Neural cell (in vitro differentiated cells): Measurements from ENCODE around the gene B4GALNT4. TPM values are rescaled to one million over a fixed set of nuclear protein-coding genes. Genes with fewer than 3 reads are reported as not detected.
A peak's percentile ranks its signal among the peaks of the same experiment; 100 is the strongest.
"Not testable (repeated sequence)": the region's sequence is repeated elsewhere in the genome, so short reads cannot be mapped to it uniquely, and the experiment has no call there.

Experiments used
- H2AFZ ChIP-seq: fragments of 200-600, 300-800 bp; sonication (generic), shearing (Covaris generic); 2 replicates; pipeline ENCODE4 v1.6.0; 2014; ENCODE audit warnings: low read depth, mild to moderate bottlenecking, antibody characterized with exemption, low read length, moderate library complexity
- H3F3A ChIP-seq: fragments of 200-600 bp; shearing (Covaris generic); 2 replicates; pipeline ENCODE4 v1.6.1; 2016; ENCODE audit warnings: mild to moderate bottlenecking, moderate library complexity, mixed read lengths, antibody characterized with exemption, low read length; ENCODE audit not compliant: insufficient read depth, poor library complexity, severe bottlenecking
- H3K27ac ChIP-seq: fragments of 200-600, 300-800 bp; sonication (generic), shearing (Covaris generic); 2 replicates; pipeline ENCODE4 v1.5.1; 2014; ENCODE audit warnings: mild to moderate bottlenecking, low read length, moderate library complexity
- H3K27me3 ChIP-seq: fragments of 300-800, 200-600 bp; sonication (generic), shearing (Covaris generic); 2 replicates; pipeline ENCODE4 v1.6.0; 2014; ENCODE audit warnings: mild to moderate bottlenecking, low read depth, low read length, moderate library complexity; ENCODE audit not compliant: insufficient read depth
- H3K36me3 ChIP-seq: fragments of 300-800, 200-600 bp; sonication (generic), shearing (Covaris generic); 2 replicates; pipeline ENCODE4 v1.5.1; 2014; ENCODE audit warnings: mild to moderate bottlenecking, antibody characterized with exemption, low read length, moderate library complexity; ENCODE audit not compliant: insufficient read depth
- H3K4me2 ChIP-seq: fragments of 300-800, 200-600 bp; sonication (generic), shearing (Covaris generic); 2 replicates; pipeline ENCODE4 v1.6.0; 2014; ENCODE audit warnings: mild to moderate bottlenecking, low read length
- H3K4me3 ChIP-seq: fragments of 300-800, 200-600 bp; sonication (generic), shearing (Covaris generic); 2 replicates; pipeline ENCODE4 v1.5.1; 2014; ENCODE audit warnings: mild to moderate bottlenecking, low read length, moderate library complexity
- H3K79me2 ChIP-seq: fragments of 200-600 bp; shearing (Covaris generic); replicated peaks from 2 replicates; pipeline ENCODE4 v1.6.0; 2014; ENCODE audit warnings: mild to moderate bottlenecking, low read length, moderate library complexity; ENCODE audit not compliant: insufficient read depth
- H3K9ac ChIP-seq: fragments of 300-800, 200-600 bp; sonication (generic), shearing (Covaris generic); 2 replicates; pipeline ENCODE4 v1.6.1; 2016; ENCODE audit warnings: mild to moderate bottlenecking, low read length, mixed read lengths
- H3K9me2 ChIP-seq: fragments of 200-600 bp; shearing (Covaris generic); 2 replicates; pipeline ENCODE4 v1.6.1; 2016; ENCODE audit warnings: mild to moderate bottlenecking, low read length, mixed read lengths; ENCODE audit not compliant: insufficient read depth
- H3K9me3 ChIP-seq: fragments of 200-600, 300-800 bp; sonication (generic), shearing (Covaris generic); 2 replicates; pipeline ENCODE4 v1.6.1; 2016; ENCODE audit warnings: mild to moderate bottlenecking, mixed run types, low read length, moderate library complexity, mixed read lengths
- H4K20me1 ChIP-seq: fragments of 200-600 bp; shearing (Covaris generic); 2 replicates; pipeline ENCODE4 v1.6.1; 2016; ENCODE audit warnings: mild to moderate bottlenecking, mixed run types; ENCODE audit not compliant: insufficient read depth
- EP300 ChIP-seq: fragments of 450-650 bp; conservative IDR thresholded peaks from 2 replicates; pipeline ENCODE4 v1.6.1; 2014; ENCODE audit warnings: antibody characterized with exemption, mild to moderate bottlenecking, moderate library complexity; ENCODE audit not compliant: poor library complexity, severe bottlenecking
- EZH2 ChIP-seq: fragments of 200-600, 300-800 bp; shearing (Covaris generic), sonication (generic); IDR thresholded peaks from 2 replicates; pipeline ENCODE4 v1.6.1; 2014; ENCODE audit warnings: antibody characterized with exemption, low read length, borderline replicate concordance, mild to moderate bottlenecking; ENCODE audit not compliant: insufficient read depth, poor library complexity, severe bottlenecking
- MXI1 ChIP-seq: fragments of 450-650 bp; conservative IDR thresholded peaks from 2 replicates; pipeline ENCODE4 v1.6.1; 2014; ENCODE audit warnings: antibody characterized with exemption, mild to moderate bottlenecking; ENCODE audit not compliant: poor library complexity, severe bottlenecking
- POLR2AphosphoS5 ChIP-seq: IDR thresholded peaks from 2 replicates; pipeline ENCODE4 v1.6.1; 2012
- RAD21 ChIP-seq: fragments of 450-650 bp; conservative IDR thresholded peaks from 2 replicates; pipeline ENCODE4 v1.6.1; 2014; ENCODE audit warnings: antibody characterized with exemption, mild to moderate bottlenecking, moderate library complexity
- SMC3 ChIP-seq: fragments of 450-650 bp; conservative IDR thresholded peaks from 2 replicates; pipeline ENCODE4 v1.6.1; 2014; ENCODE audit warnings: antibody characterized with exemption, mild to moderate bottlenecking, moderate library complexity; ENCODE audit not compliant: poor library complexity
- TAF1 ChIP-seq: IDR thresholded peaks from 2 replicates; pipeline ENCODE4 v1.6.1; 2012; ENCODE audit warnings: low read depth
- polyA minus RNA-seq: library from RNA; depleted of rRNA, polyadenylated mRNA; stranded (reverse); fragments of >200 nt; gene quantifications from 2 replicates; pipeline ENCODE4 v1.2.3, GENCODE V29; 2014
- polyA plus RNA-seq: library from polyadenylated mRNA; depleted of rRNA; stranded (reverse); fragments of >200 nt; gene quantifications from 2 replicates; pipeline ENCODE4 v1.2.3, GENCODE V29; 2014
- TF ChIP-seq, protein P1 (sequence below): fragments of 450-650 bp; IDR thresholded peaks from 2 replicates; pipeline ENCODE4 v1.5.1; 2014; ENCODE audit warnings: antibody characterized with exemption, mild to moderate bottlenecking, moderate library complexity; ENCODE audit not compliant: poor library complexity, severe bottlenecking
- TF ChIP-seq, protein P2 (sequence below): IDR thresholded peaks from 2 replicates; pipeline ENCODE4 v1.6.1; 2012; ENCODE audit warnings: borderline replicate concordance

B4GALNT4 gene, protein sequence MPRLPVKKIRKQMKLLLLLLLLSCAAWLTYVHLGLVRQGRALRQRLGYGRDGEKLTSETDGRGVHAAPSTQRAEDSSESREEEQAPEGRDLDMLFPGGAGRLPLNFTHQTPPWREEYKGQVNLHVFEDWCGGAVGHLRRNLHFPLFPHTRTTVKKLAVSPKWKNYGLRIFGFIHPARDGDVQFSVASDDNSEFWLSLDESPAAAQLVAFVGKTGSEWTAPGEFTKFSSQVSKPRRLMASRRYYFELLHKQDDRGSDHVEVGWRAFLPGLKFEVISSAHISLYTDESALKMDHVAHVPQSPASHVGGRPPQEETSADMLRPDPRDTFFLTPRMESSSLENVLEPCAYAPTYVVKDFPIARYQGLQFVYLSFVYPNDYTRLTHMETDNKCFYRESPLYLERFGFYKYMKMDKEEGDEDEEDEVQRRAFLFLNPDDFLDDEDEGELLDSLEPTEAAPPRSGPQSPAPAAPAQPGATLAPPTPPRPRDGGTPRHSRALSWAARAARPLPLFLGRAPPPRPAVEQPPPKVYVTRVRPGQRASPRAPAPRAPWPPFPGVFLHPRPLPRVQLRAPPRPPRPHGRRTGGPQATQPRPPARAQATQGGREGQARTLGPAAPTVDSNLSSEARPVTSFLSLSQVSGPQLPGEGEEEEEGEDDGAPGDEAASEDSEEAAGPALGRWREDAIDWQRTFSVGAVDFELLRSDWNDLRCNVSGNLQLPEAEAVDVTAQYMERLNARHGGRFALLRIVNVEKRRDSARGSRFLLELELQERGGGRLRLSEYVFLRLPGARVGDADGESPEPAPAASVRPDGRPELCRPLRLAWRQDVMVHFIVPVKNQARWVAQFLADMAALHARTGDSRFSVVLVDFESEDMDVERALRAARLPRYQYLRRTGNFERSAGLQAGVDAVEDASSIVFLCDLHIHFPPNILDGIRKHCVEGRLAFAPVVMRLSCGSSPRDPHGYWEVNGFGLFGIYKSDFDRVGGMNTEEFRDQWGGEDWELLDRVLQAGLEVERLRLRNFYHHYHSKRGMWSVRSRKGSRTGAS
- polyA plus RNA-seq, result 440 and 478 TPM in 2 replicates
- polyA minus RNA-seq, result 139 and 140 TPM in 2 replicates

DNA sequence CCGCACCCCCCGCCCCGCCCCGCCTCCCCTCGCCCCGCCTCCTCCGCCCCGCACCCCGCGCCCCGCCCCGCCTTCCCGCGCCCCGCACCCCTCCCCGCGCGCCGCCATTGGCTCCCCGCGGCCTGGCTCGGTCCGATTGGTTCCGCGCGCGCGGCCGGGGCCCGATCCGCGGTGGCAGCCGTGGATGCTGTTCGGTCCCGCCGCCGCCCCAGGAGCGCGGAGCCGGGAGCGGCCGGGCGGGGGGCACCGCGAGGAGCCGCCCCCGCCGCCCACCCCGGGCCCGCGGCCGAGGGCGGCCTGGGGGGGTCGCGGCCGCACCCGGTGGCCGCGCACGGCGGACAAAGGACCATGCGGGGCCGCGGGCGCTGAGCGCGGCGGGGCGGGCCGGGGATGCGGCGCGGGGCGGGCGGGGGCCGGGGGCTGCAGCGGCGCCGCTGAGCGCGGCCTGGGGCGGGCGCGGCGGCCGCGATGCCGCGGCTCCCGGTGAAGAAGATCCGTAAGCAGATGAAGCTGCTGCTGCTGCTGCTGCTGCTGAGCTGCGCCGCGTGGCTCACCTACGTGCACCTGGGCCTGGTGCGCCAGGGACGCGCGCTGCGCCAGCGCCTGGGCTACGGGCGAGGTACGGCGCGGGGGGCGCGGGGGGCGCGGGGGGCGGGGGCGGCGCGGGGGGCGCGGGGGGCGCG lies at the start of gene B4GALNT4:
Gene B4GALNT4, plus strand, starts transcription at position 164 of the 683 bp plus-strand sequence. Its CDS starts 305 bp downstream, at position 469.
- H3K36me3 ChIP-seq, result no peaks in the 10 kb centered on the region
- H2AFZ ChIP-seq, result no peak within 1 kb of the TSS
- H3K9ac ChIP-seq, result peak within 1 kb of the TSS; percentile 95
- H4K20me1 ChIP-seq, result no peaks in the 10 kb centered on the region
- peak within 1 kb of the TSS; percentile 87 for H3K27ac ChIP-seq
- TF ChIP-seq MXI1 (no peak), SMC3 (no peak), POLR2AphosphoS5 (peak; percentile 51), EP300 (no peak), TAF1 (peak; percentile 22), RAD21 (no peak), EZH2 (no peak)
- TF ChIP-seq, protein P1, sequence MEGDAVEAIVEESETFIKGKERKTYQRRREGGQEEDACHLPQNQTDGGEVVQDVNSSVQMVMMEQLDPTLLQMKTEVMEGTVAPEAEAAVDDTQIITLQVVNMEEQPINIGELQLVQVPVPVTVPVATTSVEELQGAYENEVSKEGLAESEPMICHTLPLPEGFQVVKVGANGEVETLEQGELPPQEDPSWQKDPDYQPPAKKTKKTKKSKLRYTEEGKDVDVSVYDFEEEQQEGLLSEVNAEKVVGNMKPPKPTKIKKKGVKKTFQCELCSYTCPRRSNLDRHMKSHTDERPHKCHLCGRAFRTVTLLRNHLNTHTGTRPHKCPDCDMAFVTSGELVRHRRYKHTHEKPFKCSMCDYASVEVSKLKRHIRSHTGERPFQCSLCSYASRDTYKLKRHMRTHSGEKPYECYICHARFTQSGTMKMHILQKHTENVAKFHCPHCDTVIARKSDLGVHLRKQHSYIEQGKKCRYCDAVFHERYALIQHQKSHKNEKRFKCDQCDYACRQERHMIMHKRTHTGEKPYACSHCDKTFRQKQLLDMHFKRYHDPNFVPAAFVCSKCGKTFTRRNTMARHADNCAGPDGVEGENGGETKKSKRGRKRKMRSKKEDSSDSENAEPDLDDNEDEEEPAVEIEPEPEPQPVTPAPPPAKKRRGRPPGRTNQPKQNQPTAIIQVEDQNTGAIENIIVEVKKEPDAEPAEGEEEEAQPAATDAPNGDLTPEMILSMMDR, result no peak
- peaks cover 16% of the 10 kb centered on the region for H3K79me2 ChIP-seq
- H3K4me2 ChIP-seq, result peak within 1 kb of the TSS; percentile 99
- no peaks in the 10 kb centered on the region for H3K9me2 ChIP-seq
- H3F3A ChIP-seq, result no peaks in the 10 kb centered on the region
- no peaks in the 10 kb centered on the region for H3K27me3 ChIP-seq
- H3K9me3 ChIP-seq, result no peaks in the 10 kb centered on the region
- H3K4me3 ChIP-seq, result peak within 1 kb of the TSS; percentile 90

DNA sequence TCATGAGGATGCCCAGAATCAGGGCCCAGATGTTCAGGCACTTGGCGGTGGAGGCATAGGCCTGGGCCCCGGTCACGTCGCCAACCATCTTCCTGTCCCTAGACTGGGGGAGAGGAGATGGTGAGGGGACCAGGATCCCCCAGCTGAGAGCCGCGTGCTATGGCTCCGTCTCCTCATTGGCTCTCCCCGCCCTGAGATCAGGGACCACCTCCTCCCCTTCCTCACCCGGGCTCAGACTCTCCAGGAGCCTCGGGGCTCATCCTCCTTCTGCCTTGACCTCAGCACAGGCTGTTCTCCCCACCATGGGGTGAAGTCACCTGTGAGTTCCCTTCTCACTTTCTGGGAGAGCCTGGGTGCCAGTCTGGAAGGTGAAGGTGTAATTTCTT lies 49.4 kb upstream of the B4GALNT4 start:
- not testable (repeated sequence) for H4K20me1 ChIP-seq, H3K4me2 ChIP-seq, H3F3A ChIP-seq, H3K9me2 ChIP-seq, H3K27me3 ChIP-seq, H3K36me3 ChIP-seq, H2AFZ ChIP-seq, H3K79me2 ChIP-seq, H3K9me3 ChIP-seq, H3K27ac ChIP-seq, H3K4me3 ChIP-seq, H3K9ac ChIP-seq

DNA sequence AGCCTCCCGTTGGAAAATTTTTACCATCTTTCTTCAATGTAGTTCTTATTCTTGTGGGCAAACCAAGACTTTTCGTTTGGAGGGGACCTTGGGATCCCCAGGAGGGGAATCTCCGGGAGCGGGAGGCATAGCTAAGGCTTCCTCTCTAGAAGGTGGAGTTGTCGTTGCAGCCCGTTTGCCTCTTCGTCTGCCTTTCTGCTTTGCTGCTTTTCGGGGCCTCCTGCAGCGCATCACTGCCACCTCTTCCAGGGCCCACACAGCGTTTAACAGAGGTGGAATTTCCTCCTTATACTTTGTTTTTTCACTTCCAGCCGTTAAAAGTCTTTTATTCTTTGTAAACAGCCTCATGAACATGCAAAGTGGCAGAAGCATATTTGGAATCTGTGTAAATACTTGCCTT lies 45.1 kb upstream of the B4GALNT4 start:
- TF ChIP-seq EP300, result no peak
- TF ChIP-seq RAD21, result no peak
- no peak for TF ChIP-seq EZH2
- TF ChIP-seq, protein P1, result no peak
- no peak for TF ChIP-seq TAF1
- TF ChIP-seq MXI1, result no peak
- no peak for TF ChIP-seq SMC3
- TF ChIP-seq, protein P2, sequence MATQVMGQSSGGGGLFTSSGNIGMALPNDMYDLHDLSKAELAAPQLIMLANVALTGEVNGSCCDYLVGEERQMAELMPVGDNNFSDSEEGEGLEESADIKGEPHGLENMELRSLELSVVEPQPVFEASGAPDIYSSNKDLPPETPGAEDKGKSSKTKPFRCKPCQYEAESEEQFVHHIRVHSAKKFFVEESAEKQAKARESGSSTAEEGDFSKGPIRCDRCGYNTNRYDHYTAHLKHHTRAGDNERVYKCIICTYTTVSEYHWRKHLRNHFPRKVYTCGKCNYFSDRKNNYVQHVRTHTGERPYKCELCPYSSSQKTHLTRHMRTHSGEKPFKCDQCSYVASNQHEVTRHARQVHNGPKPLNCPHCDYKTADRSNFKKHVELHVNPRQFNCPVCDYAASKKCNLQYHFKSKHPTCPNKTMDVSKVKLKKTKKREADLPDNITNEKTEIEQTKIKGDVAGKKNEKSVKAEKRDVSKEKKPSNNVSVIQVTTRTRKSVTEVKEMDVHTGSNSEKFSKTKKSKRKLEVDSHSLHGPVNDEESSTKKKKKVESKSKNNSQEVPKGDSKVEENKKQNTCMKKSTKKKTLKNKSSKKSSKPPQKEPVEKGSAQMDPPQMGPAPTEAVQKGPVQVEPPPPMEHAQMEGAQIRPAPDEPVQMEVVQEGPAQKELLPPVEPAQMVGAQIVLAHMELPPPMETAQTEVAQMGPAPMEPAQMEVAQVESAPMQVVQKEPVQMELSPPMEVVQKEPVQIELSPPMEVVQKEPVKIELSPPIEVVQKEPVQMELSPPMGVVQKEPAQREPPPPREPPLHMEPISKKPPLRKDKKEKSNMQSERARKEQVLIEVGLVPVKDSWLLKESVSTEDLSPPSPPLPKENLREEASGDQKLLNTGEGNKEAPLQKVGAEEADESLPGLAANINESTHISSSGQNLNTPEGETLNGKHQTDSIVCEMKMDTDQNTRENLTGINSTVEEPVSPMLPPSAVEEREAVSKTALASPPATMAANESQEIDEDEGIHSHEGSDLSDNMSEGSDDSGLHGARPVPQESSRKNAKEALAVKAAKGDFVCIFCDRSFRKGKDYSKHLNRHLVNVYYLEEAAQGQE, result no peak
- no peak for TF ChIP-seq POLR2AphosphoS5
- Histone ChIP-seq H3K27ac (no peak overlapping the region), H3K9ac (no peak overlapping the region), H3K4me3 (no peak overlapping the region), H3K27me3 (no peaks in the 10 kb centered on the region), H3K9me2 (no peaks in the 10 kb centered on the region), H3K36me3 (no peaks in the 10 kb centered on the region), H2AFZ (no peak overlapping the region), H4K20me1 (no peaks in the 10 kb centered on the region), H3K4me2 (no peak overlapping the region), H3K79me2 (no peaks in the 10 kb centered on the region), H3F3A (no peaks in the 10 kb centered on the region), H3K9me3 (no peaks in the 10 kb centered on the region)
